Lung (tissue), 12 donors: ENCODE results near the gene ITPR1. TPM values are rescaled to one million over a fixed set of nuclear protein-coding genes. Genes with fewer than 3 reads are reported as not detected.

Experiments
- ATAC-seq: fragments of 200-7000 bp; cut with Tn5 transposase; one replicate; pipeline ENCODE4 v1.9.1; 2020; ENCODE audit warnings: moderate number of reproducible peaks; ENCODE audit not compliant: insufficient read depth, low FRiP score
- DNase-seq, 3 donors: peaks; one replicate each; pipeline ENCODE4 v3.0.0-alpha.2; 2013 to 2017
- H3K27ac ChIP-seq, 2 donors: one replicate each; pipeline ENCODE4 v1.5.1; 2013; ENCODE audit warnings: mild to moderate bottlenecking in 2 of 2, moderate library complexity in 2 of 2, control low read depth in 1 of 2, inconsistent platforms in 1 of 2, low read depth in 1 of 2, low read length in 1 of 2
- H3K27me3 ChIP-seq, 3 donors: one replicate each; pipeline ENCODE4 v1.5.1; 2013; ENCODE audit warnings: low read length in 2 of 3; ENCODE audit not compliant: control insufficient read depth in 3 of 3, insufficient read depth in 3 of 3
- H3K36me3 ChIP-seq, 4 donors: one replicate each; pipeline ENCODE4 v1.5.1; 2013; ENCODE audit warnings: low read length in 4 of 4, mild to moderate bottlenecking in 1 of 4, moderate library complexity in 1 of 4; ENCODE audit not compliant: control insufficient read depth in 4 of 4, insufficient read depth in 4 of 4
- H3K4me1 ChIP-seq, 5 donors: one replicate each; pipeline ENCODE4 v1.5.1; 2013; ENCODE audit warnings: low read length in 5 of 5, mild to moderate bottlenecking in 2 of 5, moderate library complexity in 1 of 5; ENCODE audit not compliant: control insufficient read depth in 5 of 5, insufficient read depth in 5 of 5
- H3K4me3 ChIP-seq: one replicate; pipeline ENCODE4 v1.5.1; 2013; ENCODE audit warnings: mild to moderate bottlenecking, control low read depth, moderate library complexity
- H3K9ac ChIP-seq, 2 donors: one replicate each; pipeline ENCODE4 v1.5.1; 2013; ENCODE audit warnings: low read length in 2 of 2, control low read depth in 1 of 2; ENCODE audit not compliant: insufficient read depth in 1 of 2
- H3K9me3 ChIP-seq, 4 donors: one replicate each; pipeline ENCODE4 v1.5.1; 2013; ENCODE audit warnings: low read length in 3 of 4, mild to moderate bottlenecking in 1 of 4, moderate library complexity in 1 of 4; ENCODE audit not compliant: control insufficient read depth in 4 of 4, insufficient read depth in 3 of 4
- WGBS, 2 donors: extraction: QIAGEN DNeasy Blood & Tissue Kit; methylation state at CpG; one replicate each; pipeline ENCODE4 v1.1.7; 2013; 5-methylcytosine and 5-hydroxymethylcytosine counted together
- polyA plus RNA-seq, 2 donors: library from polyadenylated mRNA; stranded (reverse); fragments of 200-250 nt; gene quantifications; one replicate each; pipeline ENCODE4 v1.2.1, GENCODE V29; 2013
- total RNA-seq, 2 donors: library from RNA; depleted of rRNA in 1 of 2; stranded (reverse); fragments of >200 nt in 1 of 2; gene quantifications; one replicate each; pipeline ENCODE4 v1.2.1, GENCODE V29; 2014 to 2021
- TF ChIP-seq, protein P1 (sequence below): IDR thresholded peaks from 2 replicates; pipeline ENCODE4 v1.5.1; 2012; ENCODE audit warnings: mild to moderate bottlenecking; ENCODE audit errors: control extremely low read depth, extremely low read depth
- donor health status: control.
- donor health status: control.
- donor health status: Bipolar disorder and iron deficiency.
- donor health status: healthy.
- donor health status: DM: yes; HTN: yes; CAD: no.

The ITPR1 gene
- total and polyA plus RNA-seq, 4 donors, result 12.4 to 152 (median 44.1) TPM

GRCh38 chr3:4656626-4657328 lies 163.6 kb downstream of the ITPR1 start:
- H3K27me3 ChIP-seq, result no peaks in the 10 kb centered on the region
- H3K9me3 ChIP-seq, result no peaks in the 10 kb centered on the region
- H3K9ac ChIP-seq, result no peak overlapping the region
- TF ChIP-seq, protein P1, sequence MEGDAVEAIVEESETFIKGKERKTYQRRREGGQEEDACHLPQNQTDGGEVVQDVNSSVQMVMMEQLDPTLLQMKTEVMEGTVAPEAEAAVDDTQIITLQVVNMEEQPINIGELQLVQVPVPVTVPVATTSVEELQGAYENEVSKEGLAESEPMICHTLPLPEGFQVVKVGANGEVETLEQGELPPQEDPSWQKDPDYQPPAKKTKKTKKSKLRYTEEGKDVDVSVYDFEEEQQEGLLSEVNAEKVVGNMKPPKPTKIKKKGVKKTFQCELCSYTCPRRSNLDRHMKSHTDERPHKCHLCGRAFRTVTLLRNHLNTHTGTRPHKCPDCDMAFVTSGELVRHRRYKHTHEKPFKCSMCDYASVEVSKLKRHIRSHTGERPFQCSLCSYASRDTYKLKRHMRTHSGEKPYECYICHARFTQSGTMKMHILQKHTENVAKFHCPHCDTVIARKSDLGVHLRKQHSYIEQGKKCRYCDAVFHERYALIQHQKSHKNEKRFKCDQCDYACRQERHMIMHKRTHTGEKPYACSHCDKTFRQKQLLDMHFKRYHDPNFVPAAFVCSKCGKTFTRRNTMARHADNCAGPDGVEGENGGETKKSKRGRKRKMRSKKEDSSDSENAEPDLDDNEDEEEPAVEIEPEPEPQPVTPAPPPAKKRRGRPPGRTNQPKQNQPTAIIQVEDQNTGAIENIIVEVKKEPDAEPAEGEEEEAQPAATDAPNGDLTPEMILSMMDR, result no peak
- ATAC-seq (no peak), DNase-seq (no peak)
- peaks cover 0 to 22% (median 4%) of the 10 kb centered on the region in 4 donors for H3K36me3 ChIP-seq
- no peak overlapping the region for H3K4me3 ChIP-seq
- H3K27ac ChIP-seq, result no peak overlapping the region
- H3K4me1 ChIP-seq, result no peaks in the 10 kb centered on the region
- 89 to 90% methylated on average over 13 of the region's 13 CpGs for WGBS, 2 donors

DNA sequence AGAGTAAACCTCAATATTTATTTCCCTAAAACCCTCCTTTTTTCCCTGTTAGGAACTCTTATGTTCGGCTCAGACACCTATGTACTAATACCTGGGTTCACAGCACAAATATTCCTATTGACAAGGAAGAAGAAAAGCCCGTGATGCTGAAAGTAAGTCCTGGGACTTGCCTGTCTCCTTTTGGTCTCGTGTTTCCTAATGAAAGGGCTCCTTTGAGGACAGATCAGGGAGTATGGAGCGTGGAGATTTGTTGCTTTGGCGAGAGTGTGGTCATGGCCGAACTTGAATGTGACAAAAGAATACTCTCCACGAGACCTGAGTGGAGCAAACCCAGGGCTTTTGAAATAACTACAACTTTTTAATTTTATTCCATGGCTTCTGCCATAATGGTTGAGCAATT lies 167.8 kb downstream of the ITPR1 start:
- TF ChIP-seq, protein P1, result no peak
- H3K9me3 ChIP-seq, result no peaks in the 10 kb centered on the region
- peaks cover 0 to 6% (median 0%) of the 10 kb centered on the region in 5 donors for H3K4me1 ChIP-seq
- H3K4me3 ChIP-seq, result no peak overlapping the region
- no peak overlapping the region for H3K27ac ChIP-seq
- H3K36me3 ChIP-seq, result peaks cover 0 to 21% (median 8%) of the 10 kb centered on the region in 4 donors
- H3K27me3 ChIP-seq, result no peaks in the 10 kb centered on the region
- 92 to 95% methylated on average over 7 of the region's 7 CpGs for WGBS, 2 donors
- ATAC-seq (no peak), DNase-seq (no peak)
- H3K9ac ChIP-seq, result no peak overlapping the region

- H3K4me1 ChIP-seq, result peaks cover 0 to 6% (median 0%) of the 10 kb centered on the region in 5 donors
- no peaks in the 10 kb centered on the region for H3K27me3 ChIP-seq
- no peak overlapping the region for H3K4me3 ChIP-seq
- no peak overlapping the region for H3K27ac ChIP-seq
- TF ChIP-seq, protein P1, result no peak
- H3K9ac ChIP-seq, result no peak overlapping the region
- peaks cover 6 to 24% (median 13%) of the 10 kb centered on the region in 4 donors for H3K36me3 ChIP-seq
- WGBS, 2 donors, result 86 to 98% methylated on average over 2 of the region's 2 CpGs
- ATAC-seq (no peak), DNase-seq (no peak)
- H3K9me3 ChIP-seq, result no peaks in the 10 kb centered on the region
Observed at GRCh38 chr3:4664412-4664811, 171.3 kb downstream of the ITPR1 start.

DNA sequence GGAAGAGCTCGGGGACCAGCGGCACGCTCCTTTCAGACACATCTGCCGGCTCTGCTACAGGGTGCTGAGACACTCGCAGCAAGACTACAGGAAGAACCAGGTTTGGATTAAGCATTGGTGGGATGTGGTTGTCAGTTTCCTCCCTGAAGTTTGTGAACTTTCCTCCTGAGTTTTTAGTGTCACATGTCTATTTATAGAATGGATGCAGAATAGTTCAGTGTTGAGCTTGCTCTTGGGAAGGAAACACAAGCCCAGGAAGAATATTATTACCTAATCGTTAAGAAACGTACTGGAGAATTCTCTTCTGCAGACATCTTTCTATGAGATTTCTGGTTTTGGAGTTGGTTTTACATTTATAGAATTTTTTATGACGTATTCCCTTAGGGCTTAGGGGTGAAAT lies 172.0 kb downstream of the ITPR1 start:
- WGBS, 2 donors, result 86 to 88% methylated on average over 8 of the region's 8 CpGs
- peaks cover 9 to 30% (median 17%) of the 10 kb centered on the region in 4 donors for H3K36me3 ChIP-seq
- TF ChIP-seq, protein P1, result no peak
- H3K27me3 ChIP-seq, result no peaks in the 10 kb centered on the region
- no peaks in the 10 kb centered on the region for H3K9me3 ChIP-seq
- peaks cover 0 to 6% (median 0%) of the 10 kb centered on the region in 5 donors for H3K4me1 ChIP-seq
- no peak for ATAC-seq
- DNase-seq, result no peak
- H3K27ac ChIP-seq, result no peak overlapping the region
- H3K4me3 ChIP-seq, result no peak overlapping the region
- H3K9ac ChIP-seq, result no peak overlapping the region
